ENCODE data around the gene NACC2.
"Not testable (repeated sequence)": the region's sequence is repeated elsewhere in the genome, so short reads cannot be mapped to it uniquely, and the experiment has no call there.

Gene NACC2

DNA sequence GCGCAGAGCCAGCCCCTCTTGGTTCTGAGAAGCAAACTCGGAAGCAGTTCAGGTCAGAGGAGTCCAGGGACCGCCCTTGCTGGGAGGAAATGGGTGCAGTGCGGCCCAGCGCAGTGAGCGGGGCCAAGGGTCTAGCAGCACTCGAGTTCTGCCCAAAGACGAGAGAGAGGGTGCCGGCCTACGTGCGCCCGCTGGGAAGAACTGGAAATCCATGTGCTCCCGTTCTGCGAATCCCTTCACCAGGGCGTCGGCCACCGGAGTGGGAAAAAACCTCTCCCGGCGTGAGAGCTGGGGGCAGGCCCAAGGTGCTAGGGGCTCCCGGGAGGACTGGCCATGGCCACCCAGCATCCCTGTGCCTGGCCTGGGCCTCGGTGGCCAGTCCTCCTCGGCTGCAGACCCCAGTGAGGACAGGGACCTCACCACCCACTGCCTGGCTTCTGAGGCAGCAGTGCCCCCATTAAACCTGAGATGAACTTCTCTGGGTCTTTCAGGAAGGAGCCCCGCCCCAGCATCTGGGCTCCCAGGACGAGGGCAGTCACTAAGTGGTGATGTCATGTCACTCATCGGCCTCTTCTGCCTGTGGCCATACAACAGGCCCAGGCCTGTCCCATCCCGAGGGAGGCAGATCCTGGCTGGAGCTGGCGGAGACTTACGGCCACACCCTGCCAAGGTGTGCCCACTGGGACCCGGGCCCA is 13.0 kb upstream of the NACC2 start:
- no peaks in the 10 kb centered on the region for H3K9me3 ChIP-seq (ENCODE audit: control insufficient read depth, insufficient read depth, low read depth, low read length)
- H3K4me1 ChIP-seq (ENCODE audit: control insufficient read depth, insufficient read depth, low read length), result peaks cover 72% of the 10 kb centered on the region
- peak overlapping the region; percentile 76 for H3K9ac ChIP-seq (ENCODE audit: low read length)
- 0 out of 2 replicates have a peak overlapping the region, but pooled peaks have one; percentile 79 for H3K27ac ChIP-seq (ENCODE audit: low read depth, low read length)
- H3K4me3 ChIP-seq (ENCODE audit: low read depth, low read length), result no peak overlapping the region
- H3K36me3 ChIP-seq (ENCODE audit: control insufficient read depth, insufficient read depth, low read length), result no peaks in the 10 kb centered on the region
- no peaks in the 10 kb centered on the region for H3K27me3 ChIP-seq (ENCODE audit: control insufficient read depth, insufficient read depth, low read length)

DNA sequence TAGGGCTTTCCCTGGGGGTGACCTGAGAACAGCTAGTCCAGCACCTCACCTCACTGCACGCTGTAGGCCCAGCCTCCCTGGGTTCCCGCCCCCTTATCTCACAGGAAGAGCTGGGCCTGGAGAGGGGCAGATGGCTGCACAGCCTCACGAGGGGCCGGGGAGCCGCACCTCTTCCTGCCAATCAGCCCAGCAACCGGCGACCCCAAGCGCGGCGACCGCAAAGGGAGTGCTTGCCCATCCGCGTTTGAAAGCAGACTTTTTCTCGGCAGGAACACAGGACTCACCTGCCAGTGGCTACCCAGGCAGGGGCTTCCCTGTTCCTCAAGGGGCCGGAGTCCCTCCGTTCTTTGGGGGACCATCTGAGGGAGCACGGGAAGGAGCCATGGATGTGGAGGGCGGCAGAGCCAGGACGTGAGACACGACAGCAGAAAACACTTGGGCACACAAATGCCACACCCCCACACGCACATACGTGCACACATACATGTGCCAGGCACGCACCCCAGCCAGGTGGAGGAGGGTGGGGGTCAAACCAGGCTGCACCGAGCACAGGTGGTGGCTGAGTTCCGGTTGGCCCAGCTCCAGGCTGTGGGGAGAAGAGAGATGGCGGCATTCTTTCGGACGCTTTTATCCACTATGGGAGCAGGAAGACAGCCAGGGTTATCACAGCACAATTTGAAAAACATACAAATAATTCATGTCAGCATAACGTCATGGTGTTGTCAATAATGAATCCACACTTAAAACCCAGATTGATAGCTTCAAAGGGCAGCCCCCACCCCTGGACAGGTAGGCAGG is 12.3 kb upstream of the NACC2 start:
- H3K9me3 ChIP-seq (ENCODE audit: control insufficient read depth, insufficient read depth, low read depth, low read length), result no peaks in the 10 kb centered on the region
- H3K36me3 ChIP-seq (ENCODE audit: control insufficient read depth, insufficient read depth, low read length), result no peaks in the 10 kb centered on the region
- H3K27me3 ChIP-seq (ENCODE audit: control insufficient read depth, insufficient read depth, low read length), result no peaks in the 10 kb centered on the region
- H3K4me1 ChIP-seq (ENCODE audit: control insufficient read depth, insufficient read depth, low read length), result peaks cover 74% of the 10 kb centered on the region
- no peak overlapping the region for H3K27ac ChIP-seq (ENCODE audit: low read depth, low read length)
- H3K9ac ChIP-seq (ENCODE audit: low read length), result peak overlapping the region; percentile 0
- H3K4me3 ChIP-seq (ENCODE audit: low read depth, low read length), result no peak overlapping the region

DNA sequence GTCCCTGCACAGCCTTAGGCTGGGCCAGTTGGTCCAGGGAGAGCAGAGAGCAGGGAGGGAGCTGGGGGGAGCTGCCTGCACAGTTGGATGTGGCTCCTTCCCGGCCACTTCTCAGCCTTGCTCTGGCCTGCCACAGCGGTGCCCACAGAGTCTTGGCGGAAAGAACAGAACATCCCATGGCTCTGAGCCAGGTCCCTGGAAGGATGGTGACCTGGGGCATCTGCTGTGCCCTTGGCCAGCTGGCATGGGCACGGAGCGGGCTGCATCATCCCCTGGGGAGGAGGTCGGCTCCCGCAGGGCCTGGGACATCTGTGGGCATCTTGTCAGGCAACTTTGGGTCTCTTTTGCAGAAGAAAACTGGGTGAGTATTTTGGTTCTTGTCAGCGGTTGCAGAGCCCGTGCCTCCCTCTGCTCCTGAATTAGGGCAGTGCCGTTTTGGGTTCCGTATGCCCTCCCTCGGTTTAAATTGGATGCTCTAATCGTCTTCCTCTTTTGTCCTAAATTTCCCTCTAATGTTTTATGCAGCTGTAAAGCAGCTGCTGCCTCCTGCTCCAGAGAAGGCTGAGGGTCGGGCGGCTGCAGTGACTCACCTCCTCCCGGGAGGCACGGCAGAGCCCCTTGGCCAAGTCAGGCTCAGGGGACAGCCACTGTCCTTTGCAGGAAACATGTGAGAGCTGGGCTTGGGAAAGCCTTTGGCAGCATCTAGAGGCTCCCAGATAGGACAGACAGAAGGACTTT is 10.5 kb upstream of the NACC2 start:
- no peaks in the 10 kb centered on the region for H3K27me3 ChIP-seq (ENCODE audit: control insufficient read depth, insufficient read depth, low read length)
- H3K27ac ChIP-seq (ENCODE audit: low read depth, low read length), result no peak overlapping the region
- H3K4me1 ChIP-seq (ENCODE audit: control insufficient read depth, insufficient read depth, low read length), result peaks cover 79% of the 10 kb centered on the region
- H3K9me3 ChIP-seq (ENCODE audit: control insufficient read depth, insufficient read depth, low read depth, low read length), result no peaks in the 10 kb centered on the region
- H3K4me3 ChIP-seq (ENCODE audit: low read depth, low read length), result no peak overlapping the region
- no peaks in the 10 kb centered on the region for H3K36me3 ChIP-seq (ENCODE audit: control insufficient read depth, insufficient read depth, low read length)
- no peak overlapping the region for H3K9ac ChIP-seq (ENCODE audit: low read length)

DNA sequence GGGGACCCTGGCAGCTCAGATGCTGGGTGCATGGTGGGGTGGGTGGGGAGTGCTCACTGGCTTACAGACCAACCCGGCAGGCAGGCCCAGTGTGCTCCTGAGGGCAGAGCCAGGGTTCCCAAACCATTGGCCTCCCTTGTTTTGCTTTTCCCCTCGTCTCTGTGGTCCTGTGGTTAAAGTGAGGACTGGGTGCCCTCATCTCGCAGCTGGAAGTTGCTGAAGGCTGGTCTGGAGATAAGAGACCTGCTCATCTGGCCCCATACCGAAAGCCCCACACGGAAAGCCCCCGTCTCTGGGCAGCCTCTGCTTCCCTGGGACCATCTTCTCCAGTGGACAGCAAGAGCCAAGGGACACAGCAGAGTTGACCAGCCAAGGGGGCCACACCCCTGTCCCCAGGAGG is 9.8 kb upstream of the NACC2 start:
- Histone ChIP-seq H3K4me3 (ENCODE audit: low read depth, low read length) (no peak overlapping the region), H3K9me3 (ENCODE audit: control insufficient read depth, insufficient read depth, low read depth, low read length) (no peaks in the 10 kb centered on the region), H3K27ac (ENCODE audit: low read depth, low read length) (no peak overlapping the region), H3K9ac (ENCODE audit: low read length) (no peak overlapping the region), H3K4me1 (ENCODE audit: control insufficient read depth, insufficient read depth, low read length) (peaks cover 79% of the 10 kb centered on the region), H3K27me3 (ENCODE audit: control insufficient read depth, insufficient read depth, low read length) (no peaks in the 10 kb centered on the region), H3K36me3 (ENCODE audit: control insufficient read depth, insufficient read depth, low read length) (no peaks in the 10 kb centered on the region)

DNA sequence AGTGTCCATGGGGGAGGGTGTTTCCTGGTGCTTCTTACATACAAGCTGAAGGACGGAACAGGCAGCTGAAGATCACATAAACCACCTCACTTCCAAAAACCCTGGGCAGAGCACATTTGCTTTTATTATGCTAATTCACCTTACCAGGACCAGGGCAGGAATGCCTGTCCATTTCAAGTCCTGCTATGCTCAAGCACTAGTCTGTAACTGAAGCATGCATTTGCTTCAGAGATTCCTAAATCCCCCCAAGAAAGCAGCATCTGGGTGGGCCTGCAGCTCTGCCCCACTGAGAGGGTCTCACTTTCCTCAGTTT is 9.4 kb upstream of the NACC2 start:
- no peak overlapping the region for H3K9ac ChIP-seq (ENCODE audit: low read length)
- H3K4me1 ChIP-seq (ENCODE audit: control insufficient read depth, insufficient read depth, low read length), result peaks cover 78% of the 10 kb centered on the region
- no peaks in the 10 kb centered on the region for H3K36me3 ChIP-seq (ENCODE audit: control insufficient read depth, insufficient read depth, low read length)
- no peaks in the 10 kb centered on the region for H3K9me3 ChIP-seq (ENCODE audit: control insufficient read depth, insufficient read depth, low read depth, low read length)
- no peak overlapping the region for H3K4me3 ChIP-seq (ENCODE audit: low read depth, low read length)
- no peaks in the 10 kb centered on the region for H3K27me3 ChIP-seq (ENCODE audit: control insufficient read depth, insufficient read depth, low read length)
- H3K27ac ChIP-seq (ENCODE audit: low read depth, low read length), result no peak overlapping the region

DNA sequence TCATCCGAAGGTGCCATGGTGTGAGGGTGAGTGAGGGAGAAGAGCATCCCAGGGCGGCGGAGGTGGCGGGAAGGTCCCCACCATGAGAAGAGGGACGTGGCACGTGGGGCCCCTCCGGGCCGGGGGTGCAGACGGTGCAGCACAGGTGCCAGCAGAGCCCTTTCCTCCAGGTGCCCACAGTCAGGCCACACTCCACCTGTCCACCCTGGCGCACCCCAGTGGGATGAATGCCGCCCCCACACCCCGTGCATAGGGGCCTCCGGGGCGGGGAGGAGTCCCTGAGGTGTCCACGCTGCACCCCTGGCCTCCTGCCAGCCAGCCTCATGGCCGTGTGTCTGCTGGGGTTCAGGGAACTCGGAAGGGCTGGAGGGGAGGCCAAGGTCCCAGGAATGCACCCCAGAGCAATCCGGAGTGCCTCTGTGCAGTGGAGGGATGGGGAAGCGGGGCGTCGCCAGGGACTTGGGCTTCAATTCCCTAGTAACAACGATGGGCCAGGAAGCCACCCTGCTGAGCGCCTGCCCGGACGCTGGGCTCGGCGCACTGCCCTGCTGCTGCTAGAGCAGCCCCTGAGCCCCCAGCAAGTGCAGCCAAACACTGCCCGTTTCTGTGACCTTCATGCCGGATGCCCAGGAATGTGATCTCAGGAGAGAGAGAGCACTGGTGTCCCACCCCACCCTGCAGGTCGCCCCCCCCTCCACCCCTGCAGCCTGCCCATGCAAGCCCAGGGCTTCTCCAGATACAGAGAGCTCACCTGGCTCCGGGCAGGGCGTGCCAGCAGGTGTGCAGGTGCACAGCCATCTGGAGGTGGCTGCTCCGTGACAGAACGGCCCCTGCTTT is 8.8 kb upstream of the NACC2 start:
- Histone ChIP-seq H3K9me3 (ENCODE audit: control insufficient read depth, insufficient read depth, low read depth, low read length) (no peaks in the 10 kb centered on the region), H3K4me1 (ENCODE audit: control insufficient read depth, insufficient read depth, low read length) (peaks cover 73% of the 10 kb centered on the region), H3K27me3 (ENCODE audit: control insufficient read depth, insufficient read depth, low read length) (no peaks in the 10 kb centered on the region), H3K4me3 (ENCODE audit: low read depth, low read length) (no peak overlapping the region), H3K27ac (ENCODE audit: low read depth, low read length) (no peak overlapping the region), H3K9ac (ENCODE audit: low read length) (no peak overlapping the region), H3K36me3 (ENCODE audit: control insufficient read depth, insufficient read depth, low read length) (no peaks in the 10 kb centered on the region)

DNA sequence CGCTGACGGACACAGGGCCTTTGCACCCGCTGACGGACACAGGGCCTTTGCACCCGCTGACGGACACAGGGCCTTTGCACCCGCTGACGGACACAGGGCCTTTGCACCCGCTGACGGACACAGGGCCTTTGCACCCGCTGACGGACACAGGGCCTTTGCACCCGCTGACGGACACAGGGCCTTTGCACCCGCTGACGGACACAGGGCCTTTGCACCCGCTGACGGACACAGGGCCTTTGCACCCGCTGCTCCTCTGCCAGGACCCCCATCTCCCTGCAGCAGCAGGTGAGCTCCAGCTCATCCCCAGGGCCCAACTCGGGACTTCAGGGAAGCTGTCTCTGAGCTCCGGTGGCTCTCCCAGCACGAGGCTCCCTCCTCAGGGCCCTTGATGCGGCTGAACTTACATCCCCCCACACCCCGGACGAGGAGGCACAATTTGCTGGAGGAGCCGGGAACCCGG is 6.6 kb upstream of the NACC2 start:
- not testable (repeated sequence) for H3K27ac ChIP-seq (ENCODE audit: low read depth, low read length); H3K4me3 ChIP-seq (ENCODE audit: low read depth, low read length); H3K9me3 ChIP-seq (ENCODE audit: control insufficient read depth, insufficient read depth, low read depth, low read length); H3K9ac ChIP-seq (ENCODE audit: low read length); H3K27me3 ChIP-seq (ENCODE audit: control insufficient read depth, insufficient read depth, low read length); H3K36me3 ChIP-seq (ENCODE audit: control insufficient read depth, insufficient read depth, low read length)
- peaks cover 53% of the 10 kb centered on the region for H3K4me1 ChIP-seq (ENCODE audit: control insufficient read depth, insufficient read depth, low read length)

DNA sequence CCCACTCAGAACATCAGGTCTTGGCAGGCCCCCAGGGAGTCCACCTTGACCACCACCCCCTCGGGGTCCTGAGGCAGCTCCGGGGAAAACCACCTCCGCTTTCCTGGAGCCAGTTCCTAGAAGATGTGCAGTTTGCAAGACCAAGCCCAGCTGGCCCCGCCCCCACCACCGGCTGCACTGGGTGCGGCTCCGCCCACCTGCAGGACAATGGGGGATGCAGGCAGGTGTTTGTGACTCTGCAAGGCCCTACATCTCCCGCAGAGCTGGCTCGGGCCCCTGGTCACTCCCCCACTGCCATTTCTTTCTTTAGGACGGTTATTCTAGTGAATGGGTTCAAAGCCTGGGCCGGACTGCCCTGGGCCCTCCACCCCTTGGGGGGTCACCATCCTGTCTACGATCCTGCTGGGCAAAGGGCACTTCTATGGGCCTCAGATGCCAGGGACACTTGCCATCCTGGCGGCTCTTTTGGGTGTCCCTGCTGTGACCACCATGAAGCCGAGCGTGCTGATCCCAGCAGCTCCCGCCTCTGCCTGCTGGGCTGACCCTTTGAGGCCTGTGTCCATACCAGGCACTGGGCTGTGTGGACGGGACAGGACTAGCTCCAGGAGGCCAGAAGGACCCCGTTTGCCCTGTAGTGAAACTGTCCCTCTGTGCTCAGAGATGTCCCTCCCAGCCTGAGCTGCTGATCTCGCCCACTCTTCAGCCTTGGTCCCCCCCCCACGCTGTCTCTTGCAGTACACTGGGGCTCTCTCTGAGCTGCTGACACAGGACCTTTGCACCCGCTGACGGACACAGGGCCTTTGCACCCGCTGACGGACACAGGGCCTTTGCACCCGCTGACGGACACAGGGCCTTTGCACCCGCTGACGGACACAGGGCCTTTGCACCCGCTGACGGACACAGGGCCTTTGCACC is 5.9 kb upstream of the NACC2 start:
- Histone ChIP-seq H3K36me3 (ENCODE audit: control insufficient read depth, insufficient read depth, low read length) (no peaks in the 10 kb centered on the region), H3K4me3 (ENCODE audit: low read depth, low read length) (no peak overlapping the region), H3K27me3 (ENCODE audit: control insufficient read depth, insufficient read depth, low read length) (peaks cover 11% of the 10 kb centered on the region), H3K27ac (ENCODE audit: low read depth, low read length) (no peak overlapping the region), H3K4me1 (ENCODE audit: control insufficient read depth, insufficient read depth, low read length) (peaks cover 51% of the 10 kb centered on the region), H3K9me3 (ENCODE audit: control insufficient read depth, insufficient read depth, low read depth, low read length) (no peaks in the 10 kb centered on the region), H3K9ac (ENCODE audit: low read length) (no peak overlapping the region)

DNA sequence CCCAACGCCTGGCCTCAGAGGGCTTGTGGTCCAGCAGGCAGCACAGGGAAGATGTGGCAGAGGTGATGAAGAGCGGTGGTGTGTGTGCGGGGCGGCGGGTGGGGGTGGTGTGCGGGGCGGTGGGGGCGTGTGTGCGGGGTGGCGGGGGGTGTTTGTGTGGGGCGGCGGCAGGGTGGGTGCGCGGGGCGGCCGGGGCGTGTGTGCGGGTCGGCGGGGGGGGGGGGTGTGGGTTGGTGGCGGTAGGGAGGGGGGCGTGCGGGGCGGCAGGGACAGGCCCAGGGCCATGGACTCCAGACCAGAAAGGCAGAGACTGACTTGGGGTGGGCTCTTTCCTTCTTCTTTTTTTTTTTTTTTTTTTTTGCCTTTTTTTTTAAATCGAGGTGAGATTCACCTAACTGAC is 4.5 kb upstream of the NACC2 start:
- Histone ChIP-seq H3K36me3 (ENCODE audit: control insufficient read depth, insufficient read depth, low read length) (no peaks in the 10 kb centered on the region), H3K9me3 (ENCODE audit: control insufficient read depth, insufficient read depth, low read depth, low read length) (no peaks in the 10 kb centered on the region), H3K9ac (ENCODE audit: low read length) (no peak overlapping the region), H3K4me3 (ENCODE audit: low read depth, low read length) (no peak overlapping the region), H3K4me1 (ENCODE audit: control insufficient read depth, insufficient read depth, low read length) (peaks cover 39% of the 10 kb centered on the region), H3K27ac (ENCODE audit: low read depth, low read length) (no peak overlapping the region), H3K27me3 (ENCODE audit: control insufficient read depth, insufficient read depth, low read length) (peaks cover 16% of the 10 kb centered on the region)

DNA sequence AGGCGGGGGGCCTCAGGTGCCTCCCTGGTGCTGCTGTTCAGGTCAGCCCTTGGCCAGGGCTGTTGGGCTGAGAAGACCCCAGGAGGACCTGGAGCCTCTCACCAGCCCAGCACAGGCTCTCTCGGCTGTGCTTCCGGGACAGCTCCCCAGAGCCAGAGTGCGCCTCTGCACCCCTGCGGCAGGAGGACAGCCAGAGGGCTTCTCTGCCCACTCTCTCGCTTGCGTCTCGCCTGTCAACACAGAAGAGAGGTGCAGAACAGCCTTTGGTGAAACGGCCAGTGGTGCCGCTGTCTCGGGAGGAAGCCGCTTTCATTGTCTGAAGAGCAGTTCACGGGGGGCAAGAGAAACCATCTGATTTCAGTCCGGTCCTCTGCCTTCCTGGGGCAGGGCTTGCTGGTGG is 3.8 kb upstream of the NACC2 start:
- Histone ChIP-seq H3K4me3 (ENCODE audit: low read depth, low read length) (no peak overlapping the region), H3K27me3 (ENCODE audit: control insufficient read depth, insufficient read depth, low read length) (peaks cover 23% of the 10 kb centered on the region), H3K36me3 (ENCODE audit: control insufficient read depth, insufficient read depth, low read length) (no peaks in the 10 kb centered on the region), H3K9me3 (ENCODE audit: control insufficient read depth, insufficient read depth, low read depth, low read length) (no peaks in the 10 kb centered on the region), H3K9ac (ENCODE audit: low read length) (no peak overlapping the region), H3K4me1 (ENCODE audit: control insufficient read depth, insufficient read depth, low read length) (peaks cover 37% of the 10 kb centered on the region), H3K27ac (ENCODE audit: low read depth, low read length) (no peak overlapping the region)
